ENCODE results near the gene MUL1.

DNA sequence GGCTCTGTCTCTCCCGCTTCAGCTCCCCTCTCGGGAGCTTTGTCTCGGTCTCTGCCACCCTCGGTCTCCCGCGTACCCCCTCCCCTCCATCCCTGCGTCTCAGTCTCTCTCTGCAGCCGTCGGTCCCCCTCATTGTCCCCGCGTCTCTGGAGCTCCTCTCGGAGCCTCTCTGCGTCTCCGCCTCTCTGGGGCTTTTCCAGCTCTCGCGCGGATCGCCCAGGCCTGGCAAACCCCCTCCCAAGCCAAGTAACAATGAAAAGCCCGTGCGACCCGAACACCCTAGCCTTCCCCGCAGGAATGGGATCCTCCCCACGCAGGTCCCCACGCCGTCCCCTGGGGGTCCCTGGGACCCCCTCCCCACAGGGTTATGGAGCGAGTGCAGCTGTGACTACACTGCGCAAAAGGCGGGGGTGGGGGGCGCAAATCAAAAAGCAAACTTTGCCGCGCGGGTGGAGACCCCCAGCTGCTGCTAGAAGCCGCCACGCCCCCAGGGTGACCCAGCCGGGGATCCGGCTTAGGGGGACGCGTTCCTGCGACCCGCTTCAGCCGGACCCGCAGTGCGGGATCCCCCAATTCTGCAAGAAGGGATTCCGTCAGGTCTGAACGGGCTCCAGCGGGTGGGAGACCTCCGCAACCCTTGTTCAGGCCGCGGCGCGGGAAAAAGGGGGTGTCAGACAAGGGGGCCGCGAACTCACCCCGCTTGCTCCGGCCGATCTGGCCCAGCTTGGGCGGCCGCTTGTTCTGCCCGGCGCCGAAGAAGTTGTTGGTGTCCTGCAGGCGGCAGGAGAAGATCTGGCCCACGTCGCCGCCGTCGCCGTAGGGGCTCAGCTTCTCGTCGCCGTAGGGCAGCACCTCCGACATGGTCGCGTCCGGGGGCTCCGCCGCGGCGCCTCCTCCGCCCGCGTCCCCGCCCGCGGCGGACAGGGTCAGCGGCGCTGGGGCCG lies 23.2 kb downstream of the MUL1 start:
- TF ChIP-seq, protein P1, sequence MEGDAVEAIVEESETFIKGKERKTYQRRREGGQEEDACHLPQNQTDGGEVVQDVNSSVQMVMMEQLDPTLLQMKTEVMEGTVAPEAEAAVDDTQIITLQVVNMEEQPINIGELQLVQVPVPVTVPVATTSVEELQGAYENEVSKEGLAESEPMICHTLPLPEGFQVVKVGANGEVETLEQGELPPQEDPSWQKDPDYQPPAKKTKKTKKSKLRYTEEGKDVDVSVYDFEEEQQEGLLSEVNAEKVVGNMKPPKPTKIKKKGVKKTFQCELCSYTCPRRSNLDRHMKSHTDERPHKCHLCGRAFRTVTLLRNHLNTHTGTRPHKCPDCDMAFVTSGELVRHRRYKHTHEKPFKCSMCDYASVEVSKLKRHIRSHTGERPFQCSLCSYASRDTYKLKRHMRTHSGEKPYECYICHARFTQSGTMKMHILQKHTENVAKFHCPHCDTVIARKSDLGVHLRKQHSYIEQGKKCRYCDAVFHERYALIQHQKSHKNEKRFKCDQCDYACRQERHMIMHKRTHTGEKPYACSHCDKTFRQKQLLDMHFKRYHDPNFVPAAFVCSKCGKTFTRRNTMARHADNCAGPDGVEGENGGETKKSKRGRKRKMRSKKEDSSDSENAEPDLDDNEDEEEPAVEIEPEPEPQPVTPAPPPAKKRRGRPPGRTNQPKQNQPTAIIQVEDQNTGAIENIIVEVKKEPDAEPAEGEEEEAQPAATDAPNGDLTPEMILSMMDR (IDR thresholded peaks at IDR 0.05) = no peak
- TF ChIP-seq POLR2A (IDR thresholded peaks at IDR 0.05) = no peak

Measured in testis (tissue), 2 donors.